Urinary bladder (tissue), 4 donors: ENCODE results near the gene NTPCR. TPM values are rescaled to one million over a fixed set of nuclear protein-coding genes. Genes with fewer than 3 reads are reported as not detected.

Experiments used
- DNase-seq: peaks from one replicate; pipeline ENCODE4 v3.0.0-alpha.2; 2015; ENCODE audit errors: extremely low spot score
- H3K27ac ChIP-seq: one replicate; pipeline ENCODE4 v1.5.1; 2013; ENCODE audit warnings: low read depth, mild to moderate bottlenecking, moderate library complexity
- H3K36me3 ChIP-seq: one replicate; pipeline ENCODE4 v1.6.1; 2013; ENCODE audit warnings: mild to moderate bottlenecking, moderate library complexity; ENCODE audit not compliant: insufficient read depth
- H3K4me1 ChIP-seq: one replicate; pipeline ENCODE4 v1.6.1; 2013; ENCODE audit warnings: mild to moderate bottlenecking, moderate library complexity; ENCODE audit not compliant: insufficient read depth
- H3K4me3 ChIP-seq: one replicate; pipeline ENCODE4 v1.5.1; 2013; ENCODE audit warnings: low read depth, low read length
- WGBS: extraction: QIAGEN DNeasy Blood & Tissue Kit; methylation state at CpG from one replicate; pipeline ENCODE4 v1.1.7; 2013; 5-methylcytosine and 5-hydroxymethylcytosine counted together
- polyA plus RNA-seq: library from polyadenylated mRNA; stranded (reverse); fragments of 200-250 nt; gene quantifications from one replicate; pipeline ENCODE4 v1.2.3, GENCODE V29; 2013
- total RNA-seq: library from RNA; depleted of rRNA; stranded (reverse); fragments of >200 nt; gene quantifications from one replicate; pipeline ENCODE4 v1.2.3, GENCODE V29; 2014
- donor health status: healthy with polysubstance abuse.
- donor health status: healthy.

Gene NTPCR
- total and polyA plus RNA-seq, 2 donors: 25.5 to 47.8 TPM

- no peaks in the 10 kb centered on the region for H3K4me1 ChIP-seq
- H3K36me3 ChIP-seq: no peaks in the 10 kb centered on the region
- WGBS: 96% methylated on average over 3 of the region's 3 CpGs
- H3K27ac ChIP-seq: no peak overlapping the region
- DNase-seq: no peak
- no peak overlapping the region for H3K4me3 ChIP-seq
Measured at GRCh38 chr1:233006541-233006973, 56.1 kb downstream of the NTPCR start.

- Histone ChIP-seq H3K4me1 (no peaks in the 10 kb centered on the region), H3K36me3 (no peaks in the 10 kb centered on the region), H3K4me3 (no peak overlapping the region), H3K27ac (no peak overlapping the region)
- WGBS: 80% methylated on average over 3 of the region's 3 CpGs
- no peak for DNase-seq
Measured at GRCh38 chr1:233010146-233010545, 59.7 kb downstream of the NTPCR start.

GRCh38 chr1:233012021-233012420, 61.6 kb downstream of the NTPCR start:
- 83% methylated on average over 1 of the region's 1 CpG for WGBS
- no peak for DNase-seq
- H3K36me3 ChIP-seq: no peaks in the 10 kb centered on the region

GRCh38 chr1:233015965-233016364, 65.6 kb downstream of the NTPCR start:
- H3K27ac ChIP-seq: no peak overlapping the region
- no peaks in the 10 kb centered on the region for H3K4me1 ChIP-seq
- no peak for DNase-seq
- 86% methylated on average over 2 of the region's 2 CpGs for WGBS
- H3K4me3 ChIP-seq: no peak overlapping the region
- H3K36me3 ChIP-seq: no peaks in the 10 kb centered on the region

More at GRCh38 chr1:233012021-233012420, 61.6 kb downstream of the NTPCR start:
- H3K27ac ChIP-seq: no peak overlapping the region
- no peaks in the 10 kb centered on the region for H3K4me1 ChIP-seq
- no peak overlapping the region for H3K4me3 ChIP-seq

- 66% methylated on average over 6 of the region's 6 CpGs for WGBS
- H3K27ac ChIP-seq: no peak overlapping the region
- H3K4me3 ChIP-seq: no peak overlapping the region
- H3K36me3 ChIP-seq: no peaks in the 10 kb centered on the region
- no peak for DNase-seq
- no peaks in the 10 kb centered on the region for H3K4me1 ChIP-seq
Measured at GRCh38 chr1:233016798-233017197, 66.4 kb downstream of the NTPCR start.

GRCh38 chr1:233019083-233019482, 68.7 kb downstream of the NTPCR start:
- H3K36me3 ChIP-seq: no peaks in the 10 kb centered on the region
- no peaks in the 10 kb centered on the region for H3K4me1 ChIP-seq
- H3K4me3 ChIP-seq: no peak overlapping the region
- no peak for DNase-seq
- 96% methylated on average over 3 of the region's 3 CpGs for WGBS
- H3K27ac ChIP-seq: no peak overlapping the region

- DNase-seq: no peak
- 54% methylated on average over 12 of the region's 12 CpGs for WGBS
Measured at GRCh38 chr1:233019778-233020325, 69.4 kb downstream of the NTPCR start.

GRCh38 chr1:233020426-233020825, 70.0 kb downstream of the NTPCR start:
- H3K36me3 ChIP-seq: no peaks in the 10 kb centered on the region
- H3K4me3 ChIP-seq: no peak overlapping the region
- H3K4me1 ChIP-seq: no peaks in the 10 kb centered on the region
- no peak for DNase-seq
- H3K27ac ChIP-seq: no peak overlapping the region
- 56% methylated on average over 8 of the region's 8 CpGs for WGBS

More at GRCh38 chr1:233019778-233020325, 69.4 kb downstream of the NTPCR start:
- Histone ChIP-seq H3K36me3 (no peaks in the 10 kb centered on the region), H3K4me3 (no peak overlapping the region), H3K27ac (no peak overlapping the region), H3K4me1 (no peaks in the 10 kb centered on the region)

- H3K36me3 ChIP-seq: no peaks in the 10 kb centered on the region
- WGBS: 99% methylated on average over 2 of the region's 2 CpGs
- H3K4me3 ChIP-seq: no peak overlapping the region
- no peaks in the 10 kb centered on the region for H3K4me1 ChIP-seq
- no peak for DNase-seq
- H3K27ac ChIP-seq: no peak overlapping the region
Measured at GRCh38 chr1:233022246-233022645, 71.8 kb downstream of the NTPCR start.

- DNase-seq: no peak
- H3K27ac ChIP-seq: no peak overlapping the region
- H3K36me3 ChIP-seq: no peaks in the 10 kb centered on the region
- no peaks in the 10 kb centered on the region for H3K4me1 ChIP-seq
- 94% methylated on average over 9 of the region's 9 CpGs for WGBS
- H3K4me3 ChIP-seq: no peak overlapping the region
Measured at GRCh38 chr1:233024199-233024598, 73.8 kb downstream of the NTPCR start.

GRCh38 chr1:233025157-233025556, 74.7 kb downstream of the NTPCR start:
- Histone ChIP-seq H3K27ac (no peak overlapping the region), H3K4me1 (no peaks in the 10 kb centered on the region), H3K4me3 (no peak overlapping the region), H3K36me3 (no peaks in the 10 kb centered on the region)
- WGBS: 81% methylated on average over 12 of the region's 12 CpGs
- no peak for DNase-seq

- Histone ChIP-seq H3K4me1 (no peaks in the 10 kb centered on the region), H3K36me3 (no peaks in the 10 kb centered on the region), H3K4me3 (no peak overlapping the region), H3K27ac (no peak overlapping the region)
- DNase-seq: peak; percentile 52
- 81% methylated on average over 2 of the region's 2 CpGs for WGBS
Measured at GRCh38 chr1:233025567-233025966, 75.2 kb downstream of the NTPCR start.

GRCh38 chr1:233027046-233027445, 76.6 kb downstream of the NTPCR start:
- Histone ChIP-seq H3K4me3 (no peak overlapping the region), H3K36me3 (no peaks in the 10 kb centered on the region)
- 52% methylated on average over 5 of the region's 5 CpGs for WGBS

GRCh38 chr1:233031521-233031920, 81.1 kb downstream of the NTPCR start:
- peaks cover 2% of the 10 kb centered on the region for H3K4me1 ChIP-seq
- 46% methylated on average over 3 of the region's 3 CpGs for WGBS

More at GRCh38 chr1:233027046-233027445, 76.6 kb downstream of the NTPCR start:
- Histone ChIP-seq H3K4me1 (no peaks in the 10 kb centered on the region), H3K27ac (no peak overlapping the region)
- DNase-seq: no peak

GRCh38 chr1:233032916-233033315, 82.5 kb downstream of the NTPCR start:
- no peak for DNase-seq
- Histone ChIP-seq H3K36me3 (no peaks in the 10 kb centered on the region), H3K4me1 (peaks cover 2% of the 10 kb centered on the region), H3K4me3 (no peak overlapping the region), H3K27ac (no peak overlapping the region)
- WGBS: 81% methylated on average over 4 of the region's 4 CpGs

More at GRCh38 chr1:233031521-233031920, 81.1 kb downstream of the NTPCR start:
- DNase-seq: no peak
- Histone ChIP-seq H3K27ac (no peak overlapping the region), H3K36me3 (no peaks in the 10 kb centered on the region), H3K4me3 (no peak overlapping the region)
